Measurements from ENCODE around the gene ATP6V1G1. TPM values are rescaled to one million over a fixed set of nuclear protein-coding genes. Genes with fewer than 3 reads are reported as not detected.

ATP6V1G1 gene, protein sequence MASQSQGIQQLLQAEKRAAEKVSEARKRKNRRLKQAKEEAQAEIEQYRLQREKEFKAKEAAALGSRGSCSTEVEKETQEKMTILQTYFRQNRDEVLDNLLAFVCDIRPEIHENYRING
- total RNA-seq (2022) (143 and 147 TPM in 2 replicates), Bru-seq, nascent RNA (percentile 94 among the genes with signal in this experiment), BruChase-seq, experiment 1, labeled RNA remaining after a 2-hour chase (percentile 93 among the genes with signal in this experiment), BruChase-seq, experiment 2, labeled RNA remaining after a 6-hour chase (percentile 97 among the genes with signal in this experiment)
- long read RNA-seq, transcript ATP6V1G1-201 (3 exons, 1,080 nt), result major isoform, 534 of 542 reads
- long read RNA-seq, partial matches to known transcripts, result 5 of 542 reads
- long read RNA-seq, other reads (novel, unspliced or antisense), result 3 of 542 reads

DNA sequence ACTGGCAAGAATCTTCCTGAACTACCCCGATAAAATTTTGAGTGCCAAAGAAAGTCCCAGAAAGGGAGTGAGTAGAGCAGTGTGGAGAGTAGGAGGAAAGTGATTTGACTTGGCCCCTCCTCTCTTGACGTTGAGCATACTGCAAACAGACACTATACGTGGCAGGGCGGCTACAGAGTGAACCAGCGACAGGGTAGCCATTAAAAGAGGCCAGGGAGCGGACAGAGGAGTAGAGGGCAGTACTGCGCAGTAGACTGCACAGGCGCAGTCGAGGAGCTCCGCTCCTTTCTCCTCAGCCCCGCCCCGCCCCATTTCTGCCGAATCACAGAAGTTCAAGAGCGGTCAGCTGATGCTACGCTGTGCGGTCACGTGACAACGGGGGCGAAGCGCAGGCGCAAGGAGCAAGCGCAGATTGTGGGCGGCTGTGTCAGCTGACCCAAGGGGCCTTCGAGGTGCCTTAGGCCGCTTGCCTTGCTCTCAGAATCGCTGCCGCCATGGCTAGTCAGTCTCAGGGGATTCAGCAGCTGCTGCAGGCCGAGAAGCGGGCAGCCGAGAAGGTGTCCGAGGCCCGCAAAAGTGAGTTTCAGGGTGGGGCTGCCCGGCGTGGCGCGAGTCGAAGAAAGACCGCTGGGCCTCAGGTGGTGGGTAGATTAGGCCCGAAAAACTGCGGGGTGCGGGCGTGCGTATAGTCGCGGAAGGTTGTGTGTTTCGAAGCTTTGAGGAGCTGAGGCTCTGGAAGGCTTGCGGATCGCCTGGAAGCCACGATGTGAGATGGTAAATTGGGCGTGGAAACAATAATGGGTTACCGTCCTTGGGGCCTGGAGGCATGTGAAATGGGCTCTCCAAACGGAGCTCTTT lies at the start of gene ATP6V1G1:
Gene ATP6V1G1, plus strand, starts transcription at position 425 of the 858 bp plus-strand sequence. Its CDS starts 70 bp downstream, at position 495.
- intact Hi-C loops (cut with micrococcal nuclease; ENCODE audit: unreplicated experiment), result loop anchor here (1.0 to 5.0 kb wide), 6 partner anchors 23 to 190 kb away; partner anchors contain the start of gene TMEM268
- H3K27me3 Mint-ChIP-seq (ENCODE audit: insufficient read depth, unreplicated experiment), result no peaks in the 10 kb centered on the region
- CTCF ChIA-PET, result interaction anchor here (0.6 to 2.1 kb wide), 11 partner anchors 10 to 1200 kb away, joined by 3 to 13 read pairs (median 4); partner anchors contain the start of genes TEX48 and TMEM268

DNA sequence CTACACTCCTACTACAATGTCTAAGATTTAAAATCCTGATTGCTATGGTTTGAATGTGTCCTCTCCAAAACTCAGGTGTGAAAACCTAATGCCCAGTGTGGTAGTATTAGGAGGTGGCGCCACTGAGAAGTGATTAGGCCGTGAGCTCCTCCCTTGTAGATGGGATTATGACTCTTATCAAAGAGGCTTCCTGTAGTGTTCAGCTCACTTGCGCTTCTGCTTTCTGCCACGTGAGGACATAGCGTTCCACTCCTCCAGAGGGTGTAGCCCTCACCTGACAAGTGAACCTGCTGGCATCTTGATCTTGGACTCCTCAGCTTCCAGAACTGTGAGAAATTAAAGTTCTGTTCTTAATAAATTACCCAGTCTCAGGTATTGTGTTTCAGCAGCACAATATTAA lies 49.3 kb upstream of the ATP6V1G1 start:
- Mint-ChIP-seq H3K27ac (ENCODE audit: unreplicated experiment) (no peak overlapping the region), H3K4me1 (ENCODE audit: low read depth, unreplicated experiment) (no peaks in the 10 kb centered on the region), H3K9me3 (ENCODE audit: unreplicated experiment) (no peaks in the 10 kb centered on the region), H3K4me3 (ENCODE audit: unreplicated experiment) (no peak overlapping the region), H3K36me3 (ENCODE audit: insufficient read depth, unreplicated experiment) (no peaks in the 10 kb centered on the region), H3K27me3 (ENCODE audit: insufficient read depth, unreplicated experiment) (peaks cover 7% of the 10 kb centered on the region)
- CTCF ChIA-PET, result interaction anchor here (0.6 to 3.0 kb wide), 9 partner anchors 10 to 133 kb away, joined by 3 to 56 read pairs (median 7); partner anchors contain the start of genes ATP6V1G1 and TMEM268
- H3K9me3 ChIP-seq, result no peaks in the 10 kb centered on the region
- intact Hi-C loops (cut with micrococcal nuclease; ENCODE audit: unreplicated experiment), result loop anchor here (1.0 kb wide), 5 partner anchors 20 to 115 kb away; partner anchors contain the start of genes ATP6V1G1 and TMEM268
- no peak overlapping the region for H3K4me3 ChIP-seq (ENCODE audit: low read depth, low read length)
- no peaks in the 10 kb centered on the region for H3K4me1 ChIP-seq
- POLR2A ChIA-PET, result interaction anchor here (1.0 kb wide), 1 partner anchor 49 kb away, joined by 6 read pairs; the partner anchor contains the start of gene ATP6V1G1
- no peaks in the 10 kb centered on the region for H3K27me3 ChIP-seq (replicated peaks; ENCODE audit: control insufficient read depth, insufficient read depth, low read length)
- TF ChIP-seq, protein P1, sequence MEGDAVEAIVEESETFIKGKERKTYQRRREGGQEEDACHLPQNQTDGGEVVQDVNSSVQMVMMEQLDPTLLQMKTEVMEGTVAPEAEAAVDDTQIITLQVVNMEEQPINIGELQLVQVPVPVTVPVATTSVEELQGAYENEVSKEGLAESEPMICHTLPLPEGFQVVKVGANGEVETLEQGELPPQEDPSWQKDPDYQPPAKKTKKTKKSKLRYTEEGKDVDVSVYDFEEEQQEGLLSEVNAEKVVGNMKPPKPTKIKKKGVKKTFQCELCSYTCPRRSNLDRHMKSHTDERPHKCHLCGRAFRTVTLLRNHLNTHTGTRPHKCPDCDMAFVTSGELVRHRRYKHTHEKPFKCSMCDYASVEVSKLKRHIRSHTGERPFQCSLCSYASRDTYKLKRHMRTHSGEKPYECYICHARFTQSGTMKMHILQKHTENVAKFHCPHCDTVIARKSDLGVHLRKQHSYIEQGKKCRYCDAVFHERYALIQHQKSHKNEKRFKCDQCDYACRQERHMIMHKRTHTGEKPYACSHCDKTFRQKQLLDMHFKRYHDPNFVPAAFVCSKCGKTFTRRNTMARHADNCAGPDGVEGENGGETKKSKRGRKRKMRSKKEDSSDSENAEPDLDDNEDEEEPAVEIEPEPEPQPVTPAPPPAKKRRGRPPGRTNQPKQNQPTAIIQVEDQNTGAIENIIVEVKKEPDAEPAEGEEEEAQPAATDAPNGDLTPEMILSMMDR (IDR thresholded peaks at IDR 0.05; ENCODE audit: insufficient read depth in 1 of 2, low read depth in 1 of 2, low read length in 1 of 2, severe bottlenecking in 1 of 2, unreplicated experiment in 1 of 2), result peak; percentile 34 to 69
- no peaks in the 10 kb centered on the region for H3K36me3 ChIP-seq (ENCODE audit: control insufficient read depth, insufficient read depth, low read length)
- BruUV-seq (replicated peaks), result no TSS peak
- peak; percentile 68 to 74 for DNase-seq

More for the DNA sequence above, at the start of gene ATP6V1G1:
- DNase-seq, result peak; percentile 99 to 100
- peaks cover 33% of the 10 kb centered on the region for H3K4me1 Mint-ChIP-seq (ENCODE audit: low read depth, unreplicated experiment)
- no TSS peak for BruUV-seq (replicated peaks)
- no peaks in the 10 kb centered on the region for H3K9me3 ChIP-seq
- peaks cover 25% of the 10 kb centered on the region for H3K36me3 Mint-ChIP-seq (ENCODE audit: insufficient read depth, unreplicated experiment)
- POLR2A ChIA-PET, result interaction anchor here (0.5 to 1.9 kb wide), 15 partner anchors 11 to 238 kb away, joined by 3 to 25 read pairs (median 4); partner anchors contain the start of genes TMEM268 and WHRN
- H3K27me3 ChIP-seq (replicated peaks; ENCODE audit: control insufficient read depth, insufficient read depth, low read length), result no peaks in the 10 kb centered on the region
- 0 out of 2 replicates have a peak, but pooled peaks cover 1% of the 10 kb centered on the region for H3K36me3 ChIP-seq (ENCODE audit: control insufficient read depth, insufficient read depth, low read length)
- TF ChIP-seq, protein P1 (IDR thresholded peaks at IDR 0.05; ENCODE audit: insufficient read depth in 1 of 2, low read depth in 1 of 2, low read length in 1 of 2, severe bottlenecking in 1 of 2, unreplicated experiment in 1 of 2), result no peak
- no peaks in the 10 kb centered on the region for H3K9me3 Mint-ChIP-seq (ENCODE audit: unreplicated experiment)
- H3K4me3 ChIP-seq (ENCODE audit: low read depth, low read length), result peak within 1 kb of the TSS; percentile 96
- H3K4me1 ChIP-seq, result peaks cover 17% of the 10 kb centered on the region
- H3K4me3 Mint-ChIP-seq (ENCODE audit: unreplicated experiment), result peak within 1 kb of the TSS; percentile 93
- peak within 1 kb of the TSS; percentile 97 for H3K27ac Mint-ChIP-seq (ENCODE audit: unreplicated experiment)
